Activated gamma-delta T cell treated with anti-CD3 and anti-CD28 coated beads, Interleukin-2, amount 50 U/mL, for 16 hours (primary cell): Measurements from ENCODE around the gene CLRN3.
A peak's percentile ranks its signal among the peaks of the same experiment; 100 is the strongest.

ENCODE experiments used
- DNase-seq: peaks from one replicate; pipeline ENCODE4 v3.0.0-alpha.2; 2020; ENCODE audit warnings: low read depth

Gene CLRN3

GRCh38 chr10:127874671-127875448, 17.9 kb downstream of the CLRN3 start:
- no peak for DNase-seq

GRCh38 chr10:127873901-127874470, 18.8 kb downstream of the CLRN3 start:
- no peak for DNase-seq

- DNase-seq = no peak
Observed at GRCh38 chr10:127872871-127873600, 19.7 kb downstream of the CLRN3 start.

GRCh38 chr10:127872011-127872761, 20.6 kb downstream of the CLRN3 start:
- DNase-seq = no peak

- no peak for DNase-seq
Observed at GRCh38 chr10:127871631-127872010, 21.1 kb downstream of the CLRN3 start.

- DNase-seq = no peak
Observed at GRCh38 chr10:127869329-127869728, 23.4 kb downstream of the CLRN3 start.

GRCh38 chr10:127867805-127868204, 24.9 kb downstream of the CLRN3 start:
- no peak for DNase-seq

- DNase-seq = no peak
Observed at GRCh38 chr10:127866276-127867013, 26.3 kb downstream of the CLRN3 start.

GRCh38 chr10:127863231-127863825, 29.4 kb downstream of the CLRN3 start:
- no peak for DNase-seq

- DNase-seq = no peak
Observed at GRCh38 chr10:127860592-127860991, 32.1 kb downstream of the CLRN3 start.

GRCh38 chr10:127855976-127856375, 36.8 kb downstream of the CLRN3 start:
- DNase-seq = no peak

- DNase-seq = no peak
Observed at GRCh38 chr10:127855591-127855881, 37.2 kb downstream of the CLRN3 start.

- DNase-seq = no peak
Observed at GRCh38 chr10:127854769-127855590, 37.8 kb downstream of the CLRN3 start.

GRCh38 chr10:127853868-127854768, 38.6 kb downstream of the CLRN3 start:
- DNase-seq = peak; percentile 14

- DNase-seq = no peak
Observed at GRCh38 chr10:127852456-127852855, 40.3 kb downstream of the CLRN3 start.

GRCh38 chr10:127851661-127852194, 41.0 kb downstream of the CLRN3 start:
- no peak for DNase-seq

- DNase-seq = no peak
Observed at GRCh38 chr10:127850944-127851343, 41.8 kb downstream of the CLRN3 start.

GRCh38 chr10:127849921-127850320, 42.8 kb downstream of the CLRN3 start:
- DNase-seq = no peak

GRCh38 chr10:127849224-127849623, 43.5 kb downstream of the CLRN3 start:
- DNase-seq = no peak
